Stimulated activated CD8-positive, alpha-beta memory T cell treated with anti-CD3 and anti-CD28 coated beads, Interleukin-12 subunit alpha, Interleukin-12 subunit beta, amount 100 ng/mL, for 1 hour (primary cell): ENCODE data around the gene MT1G.
"Not testable (repeated sequence)": the region's sequence is repeated elsewhere in the genome, so short reads cannot be mapped to it uniquely, and the experiment has no call there.

Experiments used
- DNase-seq: peaks from one replicate; pipeline ENCODE4 v3.0.0-alpha.2; 2020; ENCODE audit warnings: low read depth

Gene MT1G

DNA sequence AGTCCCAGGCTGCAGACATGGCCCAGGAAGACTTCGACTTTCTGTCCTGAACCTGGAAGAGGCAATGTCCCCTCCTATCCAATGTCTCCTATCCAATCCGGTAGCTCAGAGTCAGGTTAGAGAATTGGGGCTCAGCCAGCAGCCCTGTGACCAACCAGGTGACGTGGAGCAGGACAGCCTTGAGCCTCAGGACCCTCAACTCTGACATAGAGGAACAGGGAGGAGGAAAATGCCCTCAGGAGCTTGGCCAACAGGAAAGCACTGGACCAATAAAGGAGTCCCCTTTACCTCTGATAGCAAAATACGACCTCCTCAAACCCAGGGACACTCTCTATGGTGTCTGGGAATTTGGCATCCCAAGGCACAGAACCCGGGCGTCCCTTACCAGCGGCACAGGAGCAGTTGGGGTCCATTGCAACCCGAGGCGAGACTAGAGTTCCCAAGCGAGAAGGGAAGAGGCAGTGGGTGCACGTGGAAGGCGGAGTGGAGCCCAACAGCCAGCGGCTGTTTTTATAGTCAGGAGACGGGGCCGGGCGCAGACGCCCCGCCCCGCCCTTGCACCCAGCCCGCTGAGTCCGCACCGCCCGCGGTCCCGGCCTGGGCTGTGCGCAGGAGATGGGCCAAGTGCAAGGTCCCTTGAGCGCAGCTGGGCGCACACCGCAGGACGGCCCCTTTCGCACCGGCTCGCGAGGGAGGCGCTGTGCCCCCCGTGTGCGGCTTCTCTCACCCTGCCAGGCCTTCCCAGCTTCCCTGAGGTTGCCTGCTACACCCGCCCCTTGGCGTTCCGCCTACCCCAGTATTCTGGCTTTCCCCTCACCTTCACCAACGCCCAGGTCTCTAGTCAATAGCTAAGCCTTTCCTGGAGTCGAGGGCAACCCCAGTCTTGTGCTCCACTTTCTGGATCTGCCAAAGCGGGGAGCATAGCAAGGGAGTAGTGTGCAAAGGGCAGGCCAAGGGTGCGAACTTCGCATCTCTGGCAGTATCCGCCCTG, at the start of gene MT1G:
TSS of gene MT1G (minus strand) at position 485 of the 991 bp plus-strand sequence. CDS start at position 413, 72 bp downstream.
- DNase-seq: no peak

DNA sequence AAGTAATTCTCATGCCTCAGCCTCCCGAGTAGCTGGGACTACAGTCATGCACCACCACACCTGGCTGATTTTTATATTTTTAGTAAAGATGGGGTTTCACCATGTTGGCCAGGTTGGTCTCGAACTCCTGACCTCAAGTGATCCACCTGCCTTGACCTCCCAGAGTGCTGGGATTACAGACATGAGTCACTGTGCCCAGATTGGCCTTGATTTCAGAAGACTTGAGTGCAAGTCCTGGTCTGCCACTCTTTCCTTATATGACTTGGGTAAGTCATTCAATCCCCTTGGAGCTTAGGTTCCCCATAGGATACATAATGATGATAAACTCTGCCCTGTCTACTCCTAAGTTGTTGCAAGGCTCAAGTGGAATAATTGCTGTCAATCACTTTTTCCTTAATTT, 49.7 kb upstream of the MT1G start:
- DNase-seq: not testable (repeated sequence)

DNA sequence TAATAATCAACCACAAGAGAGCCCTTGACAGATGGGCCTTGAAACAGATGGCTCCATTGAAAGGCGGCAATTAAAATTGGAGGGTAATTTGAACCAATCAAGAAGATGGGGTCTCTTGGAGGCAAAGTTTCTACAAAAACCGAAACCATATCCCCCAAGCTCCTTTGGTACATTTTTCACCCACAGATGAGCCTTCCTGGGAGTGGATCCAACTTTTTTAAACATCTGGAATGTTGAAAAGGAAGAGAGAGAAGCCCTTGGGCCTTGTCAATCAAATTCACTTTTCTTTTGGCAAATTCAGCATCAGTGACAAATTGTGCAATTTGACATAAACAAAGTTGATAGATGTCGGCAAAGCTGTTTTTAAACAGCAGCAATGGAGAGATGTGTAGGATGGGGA, 48.9 kb upstream of the MT1G start:
- no peak for DNase-seq

DNA sequence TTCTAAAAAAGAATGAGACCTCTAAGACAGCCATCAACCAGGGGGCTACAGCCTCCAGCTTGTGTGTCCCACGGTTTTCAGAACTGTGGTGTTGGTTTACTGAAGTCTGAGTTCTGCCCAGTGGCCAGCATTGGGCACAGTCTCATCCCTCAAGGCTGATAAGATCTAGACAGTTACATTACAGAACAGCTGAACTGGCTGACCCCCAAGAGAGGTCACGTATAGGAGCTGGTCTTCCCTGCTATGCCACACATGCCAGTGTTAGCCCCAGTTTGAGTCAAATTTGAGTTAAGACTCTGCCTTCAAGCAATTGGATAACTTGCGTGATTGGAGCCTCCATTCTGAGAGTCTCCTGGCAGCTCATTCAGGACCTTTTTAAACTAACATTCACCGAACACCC, 47.3 kb upstream of the MT1G start:
- no peak for DNase-seq

DNA sequence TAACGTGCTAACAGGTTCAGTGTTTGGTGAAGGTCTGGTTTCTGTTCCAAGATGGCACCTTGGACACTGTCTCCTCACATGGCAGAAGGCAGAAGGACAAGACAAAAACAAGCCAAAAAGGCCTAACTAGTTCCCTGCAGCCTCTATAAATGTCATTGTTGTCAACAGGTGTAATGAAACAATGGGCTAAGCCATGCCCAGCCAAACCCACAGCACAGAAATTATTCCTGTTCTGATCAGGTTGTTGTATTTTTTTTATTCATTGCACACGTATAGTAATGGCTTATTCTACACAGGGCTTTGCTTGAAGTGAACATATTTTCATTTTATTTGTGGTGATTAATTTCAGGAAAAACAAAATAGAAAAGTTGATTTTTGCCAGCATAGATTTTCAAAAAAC, 45.9 kb upstream of the MT1G start:
- no peak for DNase-seq

DNA sequence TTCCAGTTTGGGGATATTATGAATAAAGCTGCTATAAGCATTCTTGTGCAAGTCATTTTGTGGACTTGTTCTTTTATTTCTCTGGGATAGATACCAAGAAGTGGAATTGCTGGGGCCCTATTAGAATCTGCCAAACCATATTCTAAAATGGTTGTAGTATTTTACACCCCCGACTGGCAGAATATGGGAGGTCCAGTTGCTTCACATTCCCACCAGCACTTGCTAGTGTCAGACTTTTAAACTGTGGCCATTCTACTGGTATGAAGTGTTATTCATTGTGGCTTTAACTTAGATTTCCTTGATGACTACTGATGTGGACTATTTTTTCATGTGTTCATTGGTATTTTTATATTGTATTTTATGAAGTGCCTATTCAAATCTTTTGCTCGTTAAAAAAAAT, 44.0 kb upstream of the MT1G start:
- DNase-seq: no peak

DNA sequence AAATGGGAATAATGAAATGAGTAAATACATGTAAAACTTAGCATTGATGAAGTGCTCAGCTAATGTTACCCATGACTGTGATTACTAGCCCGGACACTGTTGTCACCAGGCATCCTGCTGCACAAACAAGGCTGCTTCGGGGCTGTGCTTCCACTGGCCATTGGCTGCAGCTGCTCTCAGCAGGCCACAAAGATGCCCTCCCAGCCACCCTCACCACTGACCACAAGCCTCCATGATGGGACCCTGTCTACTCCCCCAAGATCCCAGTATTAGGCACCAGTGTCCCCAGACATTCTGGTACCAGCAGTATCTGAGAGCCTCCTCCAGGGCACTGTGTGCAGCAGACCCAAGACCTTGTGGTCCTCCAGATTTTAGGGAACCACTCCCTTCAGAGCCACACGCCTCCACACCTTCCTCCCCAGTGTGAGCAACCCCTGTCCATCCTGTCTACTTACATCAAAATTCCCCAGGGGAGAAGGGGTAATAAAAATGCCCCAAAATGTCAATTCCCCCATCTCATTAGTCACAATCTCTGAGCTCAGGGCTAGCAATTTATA, 42.4 kb upstream of the MT1G start:
- no peak for DNase-seq

DNA sequence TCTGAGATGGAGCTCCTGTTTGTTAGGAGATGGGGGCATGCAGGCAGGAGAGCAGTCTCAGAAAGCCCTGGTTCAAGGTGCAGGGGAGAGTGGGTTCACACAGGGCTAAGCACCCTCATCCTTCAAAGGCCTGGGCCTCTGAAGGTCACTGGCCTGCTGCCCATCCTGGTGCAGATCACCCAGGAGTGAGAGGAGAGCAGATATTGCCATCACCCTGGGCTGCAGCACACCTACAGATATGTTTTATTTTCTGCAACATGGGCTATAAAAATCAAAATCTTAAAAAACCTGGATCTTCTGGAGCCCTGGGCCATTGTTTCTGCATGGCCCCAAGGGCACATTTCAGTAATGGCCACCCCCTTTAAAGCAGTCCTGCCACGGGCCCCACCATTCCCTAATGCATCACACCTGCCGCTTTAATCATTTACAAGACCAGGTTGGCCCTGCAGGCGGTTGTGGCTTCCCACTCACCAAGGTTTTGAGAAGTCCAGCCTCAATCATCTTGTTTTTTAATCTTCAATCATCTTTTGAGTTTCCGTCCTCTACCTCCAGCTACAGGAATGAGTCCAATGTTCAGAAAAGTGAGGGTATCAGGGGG, 41.7 kb upstream of the MT1G start:
- no peak for DNase-seq

DNA sequence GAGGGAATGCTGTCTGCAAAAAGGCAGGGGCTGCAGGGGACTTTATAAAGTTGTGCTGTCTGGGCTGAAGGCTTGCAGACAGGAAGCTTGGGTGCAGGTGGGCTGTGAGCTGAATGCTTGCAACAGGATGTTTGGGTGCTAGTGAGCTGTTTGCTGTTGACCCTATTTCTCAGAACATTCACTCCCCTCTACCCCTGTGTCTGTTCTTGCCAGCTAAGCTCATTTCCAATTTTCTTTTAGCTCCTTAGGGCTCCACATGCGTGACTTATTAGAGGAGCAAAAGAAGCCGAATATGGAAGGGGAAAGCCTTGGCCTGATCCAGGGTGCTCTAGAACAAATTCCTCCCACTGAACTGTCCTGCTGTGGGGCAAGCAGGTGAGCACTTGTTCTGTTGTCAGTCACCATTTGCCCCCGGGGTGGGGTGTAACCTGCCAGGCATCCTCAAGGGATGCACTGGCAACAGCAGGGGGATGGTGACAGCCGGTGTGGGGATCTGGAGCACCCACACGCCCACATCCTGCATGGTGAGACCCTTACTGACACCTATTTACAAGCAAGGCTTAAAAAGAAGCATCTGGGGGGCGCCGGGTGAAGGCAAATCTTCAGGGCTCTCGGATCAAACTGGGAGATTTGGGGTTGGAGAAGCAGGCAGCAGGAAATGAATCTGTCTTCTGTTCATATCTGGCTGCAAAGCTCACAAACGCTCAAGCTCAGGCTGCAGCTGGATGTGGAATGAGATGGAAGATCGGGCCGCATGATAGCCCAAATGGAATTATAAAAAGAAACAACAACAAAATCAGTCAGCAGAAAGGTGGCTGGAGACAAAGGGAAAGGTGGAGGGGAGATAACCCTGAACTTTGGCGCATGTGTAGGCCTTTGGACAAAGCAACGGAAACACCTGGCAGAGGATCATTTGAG, 40.9 kb upstream of the MT1G start:
- DNase-seq: peak; percentile 19

DNA sequence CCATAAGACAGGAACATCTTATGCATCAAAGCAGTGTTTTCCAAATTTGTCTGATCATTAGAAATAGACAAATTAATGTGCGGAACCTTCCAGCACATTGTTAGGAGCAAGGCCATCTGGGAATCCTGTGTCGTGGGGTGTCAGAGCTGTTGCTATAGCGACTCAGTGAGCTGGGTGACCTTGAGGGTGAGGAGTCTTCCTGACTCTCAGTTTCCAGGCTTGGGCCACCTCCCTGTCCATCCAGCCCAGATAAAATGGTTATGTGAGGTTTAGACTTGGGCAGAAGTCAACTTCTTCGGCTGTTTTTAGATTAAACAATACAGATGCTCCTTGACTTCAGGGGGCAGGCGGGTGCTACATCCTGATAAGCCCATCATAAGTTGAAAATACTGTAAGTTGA, 35.0 kb upstream of the MT1G start:
- DNase-seq: no peak

DNA sequence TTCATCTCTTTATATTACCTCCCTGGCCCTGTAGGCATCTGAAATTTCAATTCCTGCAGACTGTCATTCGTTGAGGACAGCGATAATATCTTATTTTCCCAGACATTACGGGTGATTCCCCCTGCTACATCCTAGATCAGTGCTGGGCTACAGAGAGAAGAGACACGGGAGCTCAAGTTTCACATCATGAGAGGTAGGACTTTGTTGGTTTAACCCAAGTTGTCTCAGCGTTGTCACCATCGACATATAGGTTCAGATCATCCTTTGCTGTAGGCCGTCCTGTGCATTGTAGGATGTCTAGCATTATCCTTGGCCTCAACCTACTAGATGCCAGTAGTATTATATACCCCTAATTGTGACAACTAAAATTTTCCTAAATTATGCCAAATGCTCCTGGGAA, 33.7 kb upstream of the MT1G start:
- DNase-seq: no peak

DNA sequence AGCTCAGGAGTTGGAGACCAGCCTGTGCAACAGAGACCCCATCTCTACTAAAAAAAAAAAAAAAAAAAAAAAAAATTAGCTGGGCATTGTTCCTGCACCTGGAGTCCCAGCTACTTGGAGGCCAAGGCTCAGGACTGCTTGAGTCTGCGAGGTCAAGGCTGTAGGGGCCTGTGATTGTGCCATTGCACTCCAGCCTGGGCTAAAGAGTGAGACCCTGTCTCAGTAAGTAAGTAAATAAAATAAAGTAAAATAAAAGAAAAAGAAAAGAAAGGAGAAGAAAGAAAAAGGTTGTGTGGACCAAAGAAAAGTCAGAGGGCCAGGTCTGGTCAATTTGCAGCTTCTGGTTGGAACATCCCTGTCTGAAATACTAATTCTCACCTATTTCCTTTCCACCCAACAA, 32.8 kb upstream of the MT1G start:
- no peak for DNase-seq

DNA sequence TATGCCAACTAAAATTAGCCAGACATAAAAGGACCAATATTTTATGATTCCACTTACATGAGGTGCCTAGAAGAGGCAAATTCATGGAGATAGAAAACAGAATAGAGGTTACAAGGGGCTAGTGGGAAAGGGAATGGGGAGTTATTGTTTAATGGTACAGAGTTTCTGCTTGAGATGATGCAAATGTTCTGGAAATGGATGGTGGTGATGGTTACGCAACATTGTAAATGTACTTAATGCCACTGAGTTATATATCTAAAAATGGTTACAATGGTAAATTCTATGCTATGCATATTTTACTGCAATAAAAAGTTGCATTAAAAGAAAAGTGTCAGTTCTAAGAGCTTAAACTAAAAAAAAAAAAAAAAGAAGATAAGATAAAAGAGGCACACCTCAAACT, 32.3 kb upstream of the MT1G start:
- no peak for DNase-seq

DNA sequence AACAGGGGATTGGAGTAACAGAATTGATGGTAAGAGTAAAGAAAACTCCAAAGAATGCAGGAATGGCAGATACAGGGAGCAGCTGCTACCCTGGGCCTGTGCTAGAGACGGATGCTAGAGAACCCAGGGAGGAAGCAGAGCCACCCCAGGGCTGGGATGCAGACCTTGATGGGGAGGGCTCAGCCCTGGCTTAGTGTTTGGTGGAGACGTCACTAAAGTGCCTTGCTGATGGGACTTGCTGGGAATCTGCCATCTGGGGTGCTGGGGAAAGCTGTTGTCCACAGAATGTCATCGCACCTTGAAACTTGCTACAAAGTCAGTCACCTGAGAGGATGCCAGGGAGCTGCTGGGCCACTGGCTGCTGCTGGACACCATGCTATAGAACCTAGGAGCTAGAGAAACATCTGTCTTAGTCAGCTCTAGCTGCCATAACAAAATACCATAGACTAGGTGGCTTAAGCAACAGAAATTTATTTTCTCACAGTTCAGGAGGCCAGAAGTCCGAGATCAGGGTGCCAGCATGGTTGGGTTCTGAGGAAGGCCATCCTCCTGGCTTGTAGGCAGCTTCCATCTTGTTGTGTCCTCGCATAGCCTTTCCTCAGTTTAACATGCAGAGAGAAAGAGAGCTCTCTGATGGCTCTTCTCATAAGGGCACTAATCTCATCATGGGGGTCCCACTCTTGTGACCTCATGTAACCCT, 29.7 kb upstream of the MT1G start:
- no peak for DNase-seq

DNA sequence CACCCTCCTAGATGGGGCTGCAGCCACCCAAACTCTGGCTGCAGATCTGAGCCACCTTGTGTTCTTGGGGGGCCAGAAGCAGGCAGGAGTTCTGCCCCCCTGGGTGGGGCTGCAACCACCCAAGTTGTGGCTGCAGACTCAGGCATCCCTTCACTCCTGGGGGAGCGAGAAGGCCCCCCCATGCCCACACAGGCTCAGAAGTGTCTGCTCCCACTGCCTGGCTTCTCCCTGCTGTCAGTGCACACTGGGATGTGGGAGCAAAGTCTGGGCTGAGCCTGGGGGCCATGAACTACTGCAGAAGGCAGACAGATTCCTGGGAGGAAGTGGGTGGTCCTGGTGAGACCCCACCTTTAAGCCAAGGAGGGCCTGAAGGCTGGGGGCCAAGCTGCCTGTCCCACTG, 27.4 kb upstream of the MT1G start:
- no peak for DNase-seq

DNA sequence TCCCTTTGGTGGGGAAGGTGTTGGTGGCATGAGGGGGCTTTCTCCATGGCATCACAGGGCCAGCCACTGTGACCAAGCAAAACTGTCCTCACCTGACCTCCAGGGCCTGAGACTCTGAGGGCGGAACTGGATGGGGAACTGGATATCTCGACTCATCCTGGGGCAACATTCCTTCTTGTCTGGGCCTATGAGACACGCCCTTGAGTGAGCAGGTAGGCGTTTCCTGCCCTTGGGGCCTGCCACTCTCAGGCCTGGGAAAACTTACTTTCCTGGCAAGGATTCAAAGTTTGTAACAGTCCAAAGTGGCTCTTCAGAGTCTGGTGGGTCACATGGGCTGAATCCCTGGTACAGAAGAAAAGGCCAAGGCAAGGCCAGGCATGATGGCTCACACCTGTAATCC, 24.0 kb upstream of the MT1G start:
- DNase-seq: no peak

DNA sequence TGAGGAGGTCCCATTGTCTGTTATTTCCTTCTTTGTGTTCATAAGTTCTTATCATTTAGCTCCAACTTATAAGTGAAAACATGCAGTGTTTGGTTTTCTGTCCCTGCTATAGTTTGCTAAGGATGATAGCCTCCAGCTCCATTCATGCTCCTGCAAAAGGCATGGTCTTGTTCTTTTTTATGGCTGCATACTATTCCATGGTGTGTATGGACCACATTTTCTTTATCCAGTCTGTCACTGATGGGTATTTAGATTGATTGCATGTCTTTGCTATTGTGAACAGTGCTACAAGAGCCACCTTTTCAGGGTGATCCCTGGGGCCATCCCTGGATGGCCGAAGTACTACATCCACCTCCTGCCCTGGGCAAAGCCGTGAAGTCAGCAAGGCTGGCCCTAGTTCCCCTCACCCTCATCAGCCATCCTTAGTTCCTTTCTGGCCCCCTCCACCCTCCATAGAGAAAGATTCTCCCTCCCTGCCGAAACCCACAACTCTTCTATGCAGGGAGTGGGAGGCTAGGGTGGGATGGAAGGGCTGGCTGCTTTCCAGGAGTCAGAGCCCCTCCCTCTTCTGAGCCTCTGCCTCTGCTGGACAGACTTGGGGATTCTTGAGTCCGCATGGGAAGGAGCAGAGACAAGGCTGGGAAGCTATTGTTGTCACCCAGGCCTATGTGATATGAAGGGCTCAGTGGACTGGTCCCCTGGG, 22.7 kb upstream of the MT1G start:
- no peak for DNase-seq

DNA sequence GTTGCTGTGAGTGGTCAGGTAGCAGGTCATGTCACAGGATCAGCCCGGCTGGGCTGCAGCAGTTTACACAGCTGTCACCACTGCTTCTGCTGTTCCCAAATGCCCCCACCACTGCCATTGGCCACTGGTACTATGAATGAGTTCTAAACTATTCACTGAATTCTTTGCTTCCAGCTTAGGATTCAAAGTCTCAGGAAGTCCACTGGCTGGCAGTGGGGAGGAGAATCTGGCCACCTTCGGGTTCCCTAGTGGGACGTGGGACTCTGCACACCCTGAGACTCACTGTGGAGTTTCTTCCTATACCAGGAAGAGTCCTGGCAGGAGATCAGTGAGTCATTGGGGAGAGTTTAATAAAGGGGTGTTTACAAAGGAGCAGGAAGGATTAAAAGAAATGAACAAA, 21.3 kb upstream of the MT1G start:
- DNase-seq: no peak

DNA sequence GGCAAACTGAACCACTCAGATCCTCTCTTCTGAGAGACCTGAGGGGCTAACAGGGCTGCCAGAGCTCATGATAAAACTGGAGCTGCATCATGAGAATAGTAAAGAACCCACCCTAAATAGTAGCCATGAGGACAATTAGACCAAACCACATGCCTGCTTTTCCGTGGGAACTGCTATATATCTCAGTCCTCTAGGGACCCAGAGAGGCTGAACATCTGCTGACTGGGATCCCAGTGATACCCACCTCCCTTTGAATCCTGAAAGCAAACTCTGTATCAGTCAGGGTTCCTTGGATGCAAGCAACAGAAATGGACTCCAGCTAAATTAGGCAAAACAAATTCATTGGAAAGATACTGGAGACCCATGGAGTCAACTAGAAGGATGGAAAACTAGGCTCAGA, 20.9 kb upstream of the MT1G start:
- no peak for DNase-seq

DNA sequence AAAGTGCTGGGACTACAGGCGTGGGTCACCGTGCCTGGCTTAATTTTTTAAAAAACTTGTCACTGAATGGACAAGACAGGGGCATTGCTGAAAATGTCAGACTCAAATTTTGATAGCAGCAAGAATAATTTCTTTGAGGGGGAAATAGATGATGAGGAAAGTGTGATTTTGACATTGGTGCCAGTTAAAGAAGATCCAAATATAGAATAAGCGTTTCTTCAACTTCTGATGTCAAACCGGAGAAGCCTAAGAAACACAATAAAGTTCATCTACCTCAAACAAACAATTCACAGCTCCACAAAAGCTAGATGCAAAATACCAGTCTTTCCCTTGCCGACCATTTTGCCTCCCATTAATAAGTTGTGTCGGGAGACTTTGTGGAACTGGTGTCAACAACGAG, 18.9 kb upstream of the MT1G start:
- DNase-seq: no peak
